Brain microvascular endothelial cell (primary cell): ENCODE measurements around the gene HIKESHI.

Experiments used
- DNase-seq: peaks from one replicate; pipeline ENCODE4 v3.0.0-alpha.2; 2020
- H3K27ac ChIP-seq: fragments of 250-450 bp; sonication (Bioruptor Pico); 2 replicates; pipeline ENCODE4 v1.5.1; 2020; ENCODE audit warnings: mild to moderate bottlenecking, moderate library complexity
- H3K27me3 ChIP-seq: fragments of 250-450 bp; sonication (Bioruptor Pico); replicated peaks from 2 replicates; pipeline ENCODE4 v1.5.1; 2020; ENCODE audit warnings: mild to moderate bottlenecking
- H3K36me3 ChIP-seq: fragments of 250-450 bp; sonication (Bioruptor Pico); replicated peaks from 2 replicates; pipeline ENCODE4 v1.5.1; 2020; ENCODE audit warnings: mild to moderate bottlenecking
- H3K4me3 ChIP-seq: 2 replicates; pipeline ENCODE4 v1.5.1; 2011; ENCODE audit warnings: low read depth, mild to moderate bottlenecking, control low read depth, low read length, moderate library complexity
- in situ Hi-C: cut with HindIII; loops from 2 replicates; pipeline ENCODE4 v1.10.0; 2017; ENCODE audit warnings: low sequenced_read_pairs, low pct_ligation_motif_present
- TF ChIP-seq, protein P1 (sequence below): IDR thresholded peaks from 2 replicates; pipeline ENCODE4 v1.5.1; 2011; ENCODE audit warnings: low read depth, mild to moderate bottlenecking, moderate library complexity, low read length, control low read depth, inconsistent platforms; ENCODE audit errors: missing control alignments

The HIKESHI gene

DNA sequence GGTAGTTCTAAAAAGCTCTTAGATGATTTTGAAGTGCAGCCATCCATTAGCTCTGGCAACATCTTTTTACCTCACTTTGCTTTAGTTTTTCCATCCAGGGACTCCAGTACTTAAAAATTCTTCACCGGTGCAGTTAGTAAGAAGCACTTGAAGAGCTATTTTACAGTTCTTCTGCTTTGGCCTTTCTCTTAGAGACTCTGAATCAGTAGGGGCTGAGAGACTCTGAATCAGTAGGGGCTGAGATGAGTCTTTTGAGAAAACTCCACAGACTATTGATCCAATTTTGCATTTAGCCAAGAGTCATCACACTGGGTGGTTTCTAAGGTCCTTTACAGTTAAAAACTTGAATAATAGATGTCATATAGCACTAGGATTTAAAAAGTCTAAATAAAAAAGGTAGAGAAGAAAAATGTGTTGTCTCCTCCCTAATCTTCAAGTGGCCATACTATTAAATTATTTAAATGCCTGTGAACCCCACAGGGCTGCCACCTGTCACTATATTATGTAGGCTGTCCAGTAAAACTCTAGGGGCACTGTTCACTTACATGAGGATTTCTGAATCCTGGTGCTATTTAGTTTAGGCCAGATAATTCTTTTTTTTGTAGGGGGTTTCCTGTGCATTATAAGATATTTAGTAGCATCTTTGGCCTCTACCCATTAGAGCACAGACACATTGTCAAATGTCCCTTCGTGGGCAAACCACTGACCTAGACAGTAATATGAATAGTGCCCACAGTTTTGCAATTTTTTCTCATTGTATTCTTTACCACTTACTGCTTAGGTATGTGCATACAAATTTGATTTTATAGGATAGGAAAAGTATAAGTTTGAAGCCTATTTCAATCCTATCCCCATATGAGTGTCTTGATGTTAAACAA is 26.3 kb upstream of the HIKESHI start:
- no peaks in the 10 kb centered on the region for H3K27me3 ChIP-seq
- no peak overlapping the region for H3K27ac ChIP-seq
- in situ Hi-C loops: no loop called here
- H3K4me3 ChIP-seq: no peak overlapping the region
- DNase-seq: no peak
- TF ChIP-seq, protein P1, sequence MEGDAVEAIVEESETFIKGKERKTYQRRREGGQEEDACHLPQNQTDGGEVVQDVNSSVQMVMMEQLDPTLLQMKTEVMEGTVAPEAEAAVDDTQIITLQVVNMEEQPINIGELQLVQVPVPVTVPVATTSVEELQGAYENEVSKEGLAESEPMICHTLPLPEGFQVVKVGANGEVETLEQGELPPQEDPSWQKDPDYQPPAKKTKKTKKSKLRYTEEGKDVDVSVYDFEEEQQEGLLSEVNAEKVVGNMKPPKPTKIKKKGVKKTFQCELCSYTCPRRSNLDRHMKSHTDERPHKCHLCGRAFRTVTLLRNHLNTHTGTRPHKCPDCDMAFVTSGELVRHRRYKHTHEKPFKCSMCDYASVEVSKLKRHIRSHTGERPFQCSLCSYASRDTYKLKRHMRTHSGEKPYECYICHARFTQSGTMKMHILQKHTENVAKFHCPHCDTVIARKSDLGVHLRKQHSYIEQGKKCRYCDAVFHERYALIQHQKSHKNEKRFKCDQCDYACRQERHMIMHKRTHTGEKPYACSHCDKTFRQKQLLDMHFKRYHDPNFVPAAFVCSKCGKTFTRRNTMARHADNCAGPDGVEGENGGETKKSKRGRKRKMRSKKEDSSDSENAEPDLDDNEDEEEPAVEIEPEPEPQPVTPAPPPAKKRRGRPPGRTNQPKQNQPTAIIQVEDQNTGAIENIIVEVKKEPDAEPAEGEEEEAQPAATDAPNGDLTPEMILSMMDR: no peak
- no peaks in the 10 kb centered on the region for H3K36me3 ChIP-seq

DNA sequence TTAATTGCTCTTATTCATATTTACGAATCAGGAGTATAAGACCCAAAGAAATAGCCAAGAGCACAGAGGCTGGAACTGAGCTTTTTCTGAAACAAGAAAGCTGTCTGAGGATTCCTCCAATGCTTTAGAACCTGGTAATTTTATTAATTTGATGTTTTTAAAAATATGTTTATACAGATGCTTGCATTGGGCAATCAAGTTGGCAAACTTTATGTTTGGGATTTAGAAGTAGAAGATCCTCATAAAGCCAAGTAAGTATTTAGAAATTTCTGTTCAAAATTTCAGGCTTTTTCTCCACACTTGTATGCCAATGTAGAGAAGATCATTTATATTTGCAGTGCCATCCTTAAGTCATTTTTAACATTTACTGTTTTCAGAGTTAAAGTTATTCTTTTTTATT is 24.3 kb upstream of the HIKESHI start:
- H3K27ac ChIP-seq: no peak overlapping the region
- no peak overlapping the region for H3K4me3 ChIP-seq
- no peak for DNase-seq
- in situ Hi-C loops: no loop called here
- TF ChIP-seq, protein P1: no peak
- no peaks in the 10 kb centered on the region for H3K27me3 ChIP-seq
- no peaks in the 10 kb centered on the region for H3K36me3 ChIP-seq

DNA sequence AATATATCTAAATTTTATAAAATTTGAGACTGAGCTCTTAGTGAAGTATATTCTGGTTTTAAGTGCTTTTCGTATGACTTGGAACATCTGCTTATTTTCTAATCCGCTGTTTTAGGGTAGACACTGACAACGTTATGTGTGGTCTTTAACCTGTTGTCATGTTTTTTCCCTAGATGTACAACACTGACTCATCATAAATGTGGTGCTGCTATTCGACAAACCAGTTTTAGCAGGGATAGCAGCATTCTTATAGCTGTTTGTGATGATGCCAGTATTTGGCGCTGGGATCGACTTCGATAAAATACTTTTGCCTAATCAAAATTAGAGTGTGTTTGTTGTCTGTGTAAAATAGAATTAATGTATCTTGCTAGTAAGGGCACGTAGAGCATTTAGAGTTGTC is 23.8 kb upstream of the HIKESHI start:
- in situ Hi-C loops: no loop called here
- H3K27ac ChIP-seq: no peak overlapping the region
- no peaks in the 10 kb centered on the region for H3K36me3 ChIP-seq
- TF ChIP-seq, protein P1: no peak
- H3K27me3 ChIP-seq: no peaks in the 10 kb centered on the region
- no peak overlapping the region for H3K4me3 ChIP-seq
- no peak for DNase-seq

DNA sequence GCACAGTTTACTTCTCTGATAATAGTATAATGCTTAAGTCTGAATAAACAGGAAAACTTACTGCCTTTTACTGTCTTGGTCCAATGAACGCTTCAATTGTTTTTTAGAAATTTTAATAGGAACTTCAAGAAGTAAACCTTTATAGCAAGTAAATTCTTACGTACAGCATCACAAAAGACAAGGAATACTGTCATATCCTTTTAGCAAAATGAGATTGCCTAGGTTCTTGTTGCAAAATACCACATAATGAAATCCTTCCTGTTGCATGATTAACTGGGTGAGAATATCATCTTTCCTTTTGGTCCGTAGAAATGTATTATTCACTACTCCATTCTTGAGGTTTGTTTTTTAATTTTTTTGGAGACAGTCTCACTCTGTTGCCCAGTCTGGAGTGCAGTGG is 22.3 kb upstream of the HIKESHI start:
- no peaks in the 10 kb centered on the region for H3K27me3 ChIP-seq
- H3K36me3 ChIP-seq: no peaks in the 10 kb centered on the region
- in situ Hi-C loops: no loop called here
- no peak overlapping the region for H3K4me3 ChIP-seq
- TF ChIP-seq, protein P1: no peak
- no peak overlapping the region for H3K27ac ChIP-seq
- DNase-seq: no peak

DNA sequence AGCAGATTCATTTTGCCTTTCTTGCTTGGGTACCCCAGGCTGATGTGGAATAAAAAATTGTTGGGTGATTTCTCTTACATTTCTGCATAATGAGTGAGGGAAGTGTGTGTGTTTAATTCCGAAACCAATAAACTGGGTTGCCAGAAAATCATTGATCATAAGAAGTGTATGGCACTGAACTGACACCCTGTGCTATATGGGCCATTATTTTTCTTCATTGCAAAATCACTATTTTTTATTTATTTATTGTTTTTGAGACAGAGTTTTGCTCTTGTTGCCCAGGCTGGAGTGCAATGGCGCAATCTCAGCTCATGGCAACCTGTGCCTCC is 14.6 kb upstream of the HIKESHI start:
- DNase-seq: no peak
- TF ChIP-seq, protein P1: no peak
- Histone ChIP-seq H3K27me3 (no peaks in the 10 kb centered on the region), H3K4me3 (no peak overlapping the region), H3K27ac (no peak overlapping the region), H3K36me3 (no peaks in the 10 kb centered on the region)
- in situ Hi-C loops: no loop called here
